ENCODE measurements around the gene TXNL4A.

The TXNL4A gene

GRCh38 chr18:79955302-79956075 lies 32.9 kb downstream of the TXNL4A start:
- ChIA-PET CTCF (interaction anchor here (1.3 to 2.3 kb wide), 3 partner anchors 8 to 259 kb away, joined by 3 to 7 read pairs (median 6); no protein-coding TSS in a partner anchor), POLR2A (no interaction called here)
- no peak for TF ChIP-seq CTCF (IDR thresholded peaks at IDR 0.05; ENCODE audit: control extremely low read depth, extremely low read depth, low read depth, missing control alignments)
- DNase-seq (ENCODE audit: extremely low spot score) = no peak

- ChIA-PET CTCF (interaction anchor here (1.4 to 2.3 kb wide), 2 partner anchors 9 to 258 kb away, joined by 3 to 7 read pairs; no protein-coding TSS in a partner anchor), POLR2A (no interaction called here)
- DNase-seq (ENCODE audit: extremely low spot score) = no peak
- no peak for TF ChIP-seq CTCF (IDR thresholded peaks at IDR 0.05; ENCODE audit: control extremely low read depth, extremely low read depth, low read depth, missing control alignments)
These were observed 33.6 kb downstream of the TXNL4A start for GRCh38 chr18:79954791-79955190.

GRCh38 chr18:79953971-79954651 lies 34.3 kb downstream of the TXNL4A start:
- TF ChIP-seq CTCF (IDR thresholded peaks at IDR 0.05; ENCODE audit: control extremely low read depth, extremely low read depth, low read depth, missing control alignments) = no peak
- no peak for DNase-seq (ENCODE audit: extremely low spot score)
- CTCF ChIA-PET = interaction anchor here (1.2 to 2.3 kb wide), 3 partner anchors 9 to 258 kb away, joined by 3 to 7 read pairs (median 3); partner anchors contain the start of gene HSBP1L1
- POLR2A ChIA-PET = no interaction called here

- no peak for TF ChIP-seq CTCF (IDR thresholded peaks at IDR 0.05; ENCODE audit: control extremely low read depth, extremely low read depth, low read depth, missing control alignments)
- DNase-seq (ENCODE audit: extremely low spot score) = no peak
- ChIA-PET POLR2A (no interaction called here), CTCF (interaction anchor here (1.2 kb wide), 1 partner anchor 12 kb away, joined by 3 read pairs; the partner anchor contains the start of gene HSBP1L1)
These were observed 35.3 kb downstream of the TXNL4A start for GRCh38 chr18:79952996-79953559.

- ChIA-PET CTCF (interaction anchor here (1.2 to 1.3 kb wide), 2 partner anchors 11 to 33 kb away, joined by 3 to 5 read pairs; no protein-coding TSS in a partner anchor), POLR2A (no interaction called here)
- no peak for DNase-seq (ENCODE audit: extremely low spot score)
- TF ChIP-seq CTCF (IDR thresholded peaks at IDR 0.05; ENCODE audit: control extremely low read depth, extremely low read depth, low read depth, missing control alignments) = no peak
These were observed 35.8 kb downstream of the TXNL4A start for GRCh38 chr18:79952456-79952995.
